OCI-LY3 (cell line): Measurements from ENCODE around the gene DTWD1.

Source experiments
- H2AFZ ChIP-seq: fragments of 200-600, 300-600 bp; shearing (Covaris generic); 2 replicates; pipeline ENCODE4 v1.6.0; 2014; ENCODE audit warnings: antibody characterized with exemption, low read depth, low read length
- H3K27ac ChIP-seq: fragments of 200-600, 300-600 bp; sonication (generic); 2 replicates; pipeline ENCODE4 v1.5.1; 2014; ENCODE audit warnings: mild to moderate bottlenecking, low read length, moderate library complexity, mixed read lengths
- H3K27me3 ChIP-seq: fragments of 200-600, 300-600 bp; sonication (generic); 2 replicates; pipeline ENCODE4 v1.6.1; 2014; ENCODE audit warnings: low read depth, low read length, mixed read lengths
- H3K36me3 ChIP-seq: fragments of 200-600, 300-600 bp; sonication (generic); replicated peaks from 2 replicates; pipeline ENCODE3; 2014; ENCODE audit warnings: low read depth, low read length, mixed read lengths
- H3K4me1 ChIP-seq: fragments of 300-600, 200-600 bp; sonication (generic); 2 replicates; pipeline ENCODE4 v1.6.1; 2014; ENCODE audit warnings: low read length, mixed read lengths
- H3K4me2 ChIP-seq: fragments of 200-600, 300-600 bp; sonication (generic); 2 replicates; pipeline ENCODE4 v1.6.1; 2014; ENCODE audit warnings: low read length, mixed read lengths
- H3K4me3 ChIP-seq: fragments of 300-600, 200-600 bp; sonication (generic); 2 replicates; pipeline ENCODE4 v1.5.1; 2014; ENCODE audit warnings: antibody characterized with exemption, mild to moderate bottlenecking, low read length, moderate library complexity
- H3K79me2 ChIP-seq: fragments of 300-600, 200-600 bp; shearing (Covaris generic); 2 replicates; pipeline ENCODE4 v1.6.1; 2014; ENCODE audit warnings: mild to moderate bottlenecking, low read length, mixed read lengths
- H3K9ac ChIP-seq: fragments of 300-600, 200-600 bp; shearing (Covaris generic); 2 replicates; pipeline ENCODE4 v1.6.0; 2014; ENCODE audit warnings: mild to moderate bottlenecking, low read length, moderate library complexity
- H3K9me3 ChIP-seq: fragments of 200-600, 300-600 bp; shearing (Covaris generic); 2 replicates; pipeline ENCODE4 v1.6.1; 2014; ENCODE audit warnings: low read length, mixed read lengths; ENCODE audit not compliant: insufficient read depth
- H4K20me1 ChIP-seq: fragments of 200-600, 300-600 bp; sonication (generic); 2 replicates; pipeline ENCODE4 v1.6.1; 2016; ENCODE audit warnings: low read length, mixed read lengths; ENCODE audit not compliant: insufficient read depth
- EZH2phosphoT487 ChIP-seq: fragments of 200-600 bp; shearing (Covaris generic); IDR thresholded peaks from 2 replicates; pipeline ENCODE4 v1.6.1; 2018; ENCODE audit warnings: antibody characterized with exemption, mixed run types, low read depth
- TF ChIP-seq, protein P1 (sequence below): fragments of 200-600, 300-600 bp; sonication (generic); IDR thresholded peaks from 2 replicates; pipeline ENCODE4 v1.5.1; 2014; ENCODE audit warnings: antibody characterized with exemption, low read length, low read depth

The DTWD1 gene

DNA sequence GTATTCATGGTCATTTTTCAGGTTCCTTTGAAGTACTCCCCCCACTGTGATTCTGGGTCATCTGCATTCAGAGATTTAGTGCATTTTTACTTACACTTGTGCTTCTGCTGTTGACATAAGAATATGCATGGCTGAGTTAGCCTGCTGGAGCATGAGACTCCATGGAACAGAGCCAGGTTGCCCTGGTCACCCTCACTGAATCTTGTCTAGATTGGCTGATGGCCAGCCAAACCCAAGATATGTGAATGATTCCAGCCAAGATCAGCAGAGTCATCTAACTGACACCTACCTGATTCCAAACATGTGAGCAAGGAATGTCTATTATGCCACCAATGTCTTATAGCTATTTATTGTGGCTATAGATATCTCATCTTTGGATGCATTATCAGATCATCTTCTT, 25.1 kb downstream of the DTWD1 start:
- Histone ChIP-seq H4K20me1 (no peaks in the 10 kb centered on the region), H3K27me3 (no peaks in the 10 kb centered on the region), H3K9ac (no peak overlapping the region), H2AFZ (no peak overlapping the region), H3K9me3 (no peaks in the 10 kb centered on the region), H3K4me2 (no peak overlapping the region), H3K36me3 (peaks cover 5% of the 10 kb centered on the region), H3K4me1 (no peaks in the 10 kb centered on the region), H3K79me2 (no peaks in the 10 kb centered on the region), H3K27ac (no peak overlapping the region), H3K4me3 (no peak overlapping the region)
- TF ChIP-seq EZH2phosphoT487 = no peak

DNA sequence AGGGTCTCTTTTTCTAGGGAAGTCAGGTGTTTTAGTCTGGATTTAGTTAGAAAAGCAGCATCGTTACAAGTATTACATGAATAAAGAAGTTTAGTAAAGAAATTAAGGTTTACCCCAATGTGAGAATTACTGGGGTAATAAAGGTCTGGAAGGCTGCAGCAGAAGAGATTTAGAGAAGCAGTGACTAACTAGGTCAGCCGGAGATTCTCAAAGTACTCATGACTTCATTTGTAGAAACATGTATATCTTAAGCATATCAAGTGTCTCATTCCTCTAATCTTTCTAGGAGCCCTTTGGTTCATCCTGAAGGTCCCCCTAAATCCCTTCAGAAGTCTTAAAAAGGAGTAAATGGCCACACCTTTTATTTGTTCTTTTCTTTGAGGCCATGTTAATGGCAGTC, 26.0 kb downstream of the DTWD1 start:
- peaks cover 5% of the 10 kb centered on the region for H3K36me3 ChIP-seq
- H3K9ac ChIP-seq = no peak overlapping the region
- H3K4me3 ChIP-seq = no peak overlapping the region
- H3K9me3 ChIP-seq = no peaks in the 10 kb centered on the region
- no peaks in the 10 kb centered on the region for H3K27me3 ChIP-seq
- no peak for TF ChIP-seq EZH2phosphoT487
- no peak overlapping the region for H2AFZ ChIP-seq
- no peaks in the 10 kb centered on the region for H3K4me1 ChIP-seq
- no peaks in the 10 kb centered on the region for H4K20me1 ChIP-seq
- no peak overlapping the region for H3K4me2 ChIP-seq
- H3K79me2 ChIP-seq = no peaks in the 10 kb centered on the region
- H3K27ac ChIP-seq = no peak overlapping the region

DNA sequence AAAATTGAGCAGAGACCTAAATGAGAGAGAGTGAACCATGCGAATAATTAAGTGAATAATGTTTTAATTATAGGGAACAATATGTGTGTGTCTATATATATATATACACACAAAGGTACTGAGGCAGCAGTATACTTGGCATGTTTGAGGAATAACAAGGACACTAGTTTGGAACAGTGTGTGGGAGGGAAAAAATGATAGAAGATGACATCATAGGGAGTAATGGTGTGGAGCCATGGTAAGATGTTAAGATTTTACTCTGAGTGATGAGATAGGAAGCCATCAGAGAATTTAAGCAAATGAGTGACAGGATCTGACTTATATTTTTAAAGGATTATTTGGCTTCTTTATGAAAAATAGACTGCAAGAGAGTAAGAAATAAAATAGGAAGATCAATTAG, 29.1 kb downstream of the DTWD1 start:
- H3K4me3 ChIP-seq = no peak overlapping the region
- no peaks in the 10 kb centered on the region for H3K36me3 ChIP-seq
- no peak overlapping the region for H2AFZ ChIP-seq
- TF ChIP-seq EZH2phosphoT487 = no peak
- TF ChIP-seq, protein P1, sequence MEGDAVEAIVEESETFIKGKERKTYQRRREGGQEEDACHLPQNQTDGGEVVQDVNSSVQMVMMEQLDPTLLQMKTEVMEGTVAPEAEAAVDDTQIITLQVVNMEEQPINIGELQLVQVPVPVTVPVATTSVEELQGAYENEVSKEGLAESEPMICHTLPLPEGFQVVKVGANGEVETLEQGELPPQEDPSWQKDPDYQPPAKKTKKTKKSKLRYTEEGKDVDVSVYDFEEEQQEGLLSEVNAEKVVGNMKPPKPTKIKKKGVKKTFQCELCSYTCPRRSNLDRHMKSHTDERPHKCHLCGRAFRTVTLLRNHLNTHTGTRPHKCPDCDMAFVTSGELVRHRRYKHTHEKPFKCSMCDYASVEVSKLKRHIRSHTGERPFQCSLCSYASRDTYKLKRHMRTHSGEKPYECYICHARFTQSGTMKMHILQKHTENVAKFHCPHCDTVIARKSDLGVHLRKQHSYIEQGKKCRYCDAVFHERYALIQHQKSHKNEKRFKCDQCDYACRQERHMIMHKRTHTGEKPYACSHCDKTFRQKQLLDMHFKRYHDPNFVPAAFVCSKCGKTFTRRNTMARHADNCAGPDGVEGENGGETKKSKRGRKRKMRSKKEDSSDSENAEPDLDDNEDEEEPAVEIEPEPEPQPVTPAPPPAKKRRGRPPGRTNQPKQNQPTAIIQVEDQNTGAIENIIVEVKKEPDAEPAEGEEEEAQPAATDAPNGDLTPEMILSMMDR = no peak
- no peaks in the 10 kb centered on the region for H3K4me1 ChIP-seq
- no peak overlapping the region for H3K9ac ChIP-seq
- no peak overlapping the region for H3K4me2 ChIP-seq
- H3K9me3 ChIP-seq = no peaks in the 10 kb centered on the region; the same call in 1 of the 2 replicates
- no peaks in the 10 kb centered on the region for H3K27me3 ChIP-seq
- no peak overlapping the region for H3K27ac ChIP-seq
- no peaks in the 10 kb centered on the region for H4K20me1 ChIP-seq
- H3K79me2 ChIP-seq = no peaks in the 10 kb centered on the region

DNA sequence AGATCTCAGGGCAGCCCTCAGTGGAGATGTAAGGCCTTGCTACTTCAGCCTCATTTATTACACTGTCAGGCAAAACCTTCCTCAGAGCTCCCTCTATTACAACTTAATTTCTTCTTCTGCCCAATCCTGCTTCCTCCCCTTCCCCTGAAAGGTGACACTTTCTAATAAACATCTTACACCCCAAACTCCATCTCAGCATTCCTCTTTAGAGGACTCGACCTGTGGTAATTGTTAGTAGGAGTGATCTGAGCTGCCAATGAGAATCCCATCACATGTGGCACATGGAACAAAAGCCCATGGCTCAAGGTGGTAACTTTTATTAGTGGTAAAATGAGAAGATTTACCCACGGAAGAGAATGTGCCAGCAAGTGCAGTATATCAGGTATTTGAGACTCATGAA, 29.8 kb downstream of the DTWD1 start:
- H3K36me3 ChIP-seq = no peaks in the 10 kb centered on the region
- no peak for TF ChIP-seq EZH2phosphoT487
- TF ChIP-seq, protein P1 = no peak

DNA sequence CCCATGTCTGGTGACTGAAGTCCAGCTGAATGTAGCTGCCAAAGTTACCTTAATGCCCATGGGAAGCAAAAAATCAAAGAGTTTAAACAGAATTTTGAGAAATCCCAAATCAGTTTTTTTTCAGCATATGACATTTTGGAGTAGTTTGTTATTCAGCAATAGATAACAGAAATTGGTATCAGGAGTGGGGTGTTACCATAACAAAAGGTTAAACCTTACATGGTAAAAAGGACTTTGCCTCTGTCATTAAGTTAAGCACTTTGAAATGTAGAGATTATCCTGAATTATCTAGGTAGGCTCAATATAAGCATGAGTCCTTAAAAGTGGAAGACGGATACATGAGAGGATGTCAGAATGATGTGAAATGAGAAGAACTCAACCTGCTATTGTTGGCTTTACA, 32.1 kb downstream of the DTWD1 start:
- no peaks in the 10 kb centered on the region for H3K36me3 ChIP-seq
- TF ChIP-seq EZH2phosphoT487 = no peak
- TF ChIP-seq, protein P1 = no peak
- no peaks in the 10 kb centered on the region; the same call in 1 of the 2 replicates for H3K9me3 ChIP-seq
- no peak overlapping the region for H3K9ac ChIP-seq
- no peaks in the 10 kb centered on the region for H3K4me1 ChIP-seq
- H3K27ac ChIP-seq = no peak overlapping the region
- no peak overlapping the region for H3K4me2 ChIP-seq
- no peak overlapping the region for H3K4me3 ChIP-seq
- no peaks in the 10 kb centered on the region for H4K20me1 ChIP-seq
- H3K27me3 ChIP-seq = no peaks in the 10 kb centered on the region
- H2AFZ ChIP-seq = no peak overlapping the region
- no peaks in the 10 kb centered on the region for H3K79me2 ChIP-seq

More for the DNA sequence above, 29.8 kb downstream of the DTWD1 start:
- H3K9ac ChIP-seq = no peak overlapping the region
- no peaks in the 10 kb centered on the region for H3K27me3 ChIP-seq
- H3K4me3 ChIP-seq = no peak overlapping the region
- H3K27ac ChIP-seq = no peak overlapping the region
- H3K4me2 ChIP-seq = no peak overlapping the region
- no peaks in the 10 kb centered on the region for H4K20me1 ChIP-seq
- no peaks in the 10 kb centered on the region for H3K79me2 ChIP-seq
- no peak overlapping the region for H2AFZ ChIP-seq
- no peaks in the 10 kb centered on the region; the same call in 1 of the 2 replicates for H3K9me3 ChIP-seq
- no peaks in the 10 kb centered on the region for H3K4me1 ChIP-seq
